Left forelimb (tissue), 1 donor: ENCODE measurements around the gene NTM.

ENCODE experiments used
- DNase-seq: peaks from one replicate; pipeline ENCODE4 v3.0.0-alpha.2; 2018; ENCODE audit warnings: low spot score

NTM gene

DNA sequence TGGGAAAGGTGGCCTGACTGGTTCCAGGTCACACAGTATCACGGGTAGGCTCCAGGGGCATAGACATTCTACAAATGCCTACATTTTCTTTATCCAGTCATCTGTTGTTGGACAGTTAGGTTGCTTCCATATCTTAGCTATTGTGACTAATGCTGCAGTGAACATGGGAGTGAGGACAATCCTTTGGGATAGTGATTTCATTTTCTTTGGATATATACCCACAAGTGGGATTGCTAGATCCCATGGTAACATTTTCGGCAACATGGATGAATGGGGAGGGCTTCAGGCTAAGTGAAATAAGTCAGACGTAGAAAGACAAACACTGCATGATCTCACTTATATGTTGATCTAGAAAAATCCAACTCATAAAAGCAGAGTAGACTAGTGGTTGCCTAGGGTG, 744.3 kb downstream of the NTM start:
- DNase-seq, result no peak

DNA sequence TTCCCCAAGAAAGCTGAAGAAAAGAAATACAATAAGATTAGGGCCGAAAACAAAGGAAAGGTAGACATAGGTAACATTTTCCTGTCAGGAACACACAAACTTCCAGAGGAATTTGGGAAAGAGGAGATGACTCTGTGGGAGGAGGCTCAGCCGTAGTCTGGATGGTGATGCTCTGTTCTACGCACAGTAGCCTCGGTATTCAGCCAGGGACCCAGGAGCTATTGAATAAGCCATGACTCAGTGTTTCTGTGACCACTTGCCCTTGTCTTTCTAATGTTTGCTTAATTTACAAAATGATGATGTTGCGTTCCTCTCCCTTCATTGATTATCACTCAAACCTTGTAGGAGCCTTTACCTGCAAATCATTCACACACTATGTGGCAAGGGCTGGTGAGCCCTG, 745.0 kb downstream of the NTM start:
- no peak for DNase-seq

DNA sequence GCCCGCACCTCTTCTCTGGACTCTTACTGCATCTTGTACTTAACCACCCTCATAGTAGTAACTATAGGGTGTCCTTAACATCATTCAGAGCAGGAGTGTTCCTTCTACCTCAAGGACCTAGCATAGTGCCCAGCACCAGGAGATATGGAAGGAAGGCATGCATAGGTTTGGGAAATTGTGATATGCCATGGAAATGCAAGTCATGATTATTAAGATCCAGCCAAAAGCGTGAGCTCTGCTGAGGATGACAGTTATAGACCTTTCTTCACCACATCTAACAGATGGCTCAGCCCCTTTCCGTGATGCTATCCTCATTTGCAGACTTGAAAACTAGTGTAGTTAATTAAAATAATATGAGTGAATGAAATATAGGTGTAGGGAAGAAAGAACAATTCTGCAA, 746.1 kb downstream of the NTM start:
- no peak for DNase-seq

DNA sequence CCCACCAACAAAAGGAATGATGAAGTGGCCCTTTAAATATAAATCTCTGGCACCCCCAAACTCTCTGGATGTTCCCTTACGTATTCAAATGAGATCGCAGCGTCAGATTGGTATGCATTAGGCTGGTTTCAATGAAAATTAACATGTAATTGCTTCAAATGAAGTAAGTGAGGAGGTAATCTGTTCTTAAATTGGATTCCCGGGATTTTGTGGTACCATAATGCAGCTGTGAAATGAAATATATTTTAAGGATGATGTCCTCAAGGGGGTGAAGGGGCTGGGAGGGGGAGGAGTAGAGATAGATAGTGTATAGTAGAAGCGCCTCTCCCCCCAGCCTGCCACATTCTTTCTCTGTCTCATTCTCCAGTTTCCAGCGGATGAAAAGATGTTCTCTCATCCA, 748.2 kb downstream of the NTM start:
- no peak for DNase-seq

DNA sequence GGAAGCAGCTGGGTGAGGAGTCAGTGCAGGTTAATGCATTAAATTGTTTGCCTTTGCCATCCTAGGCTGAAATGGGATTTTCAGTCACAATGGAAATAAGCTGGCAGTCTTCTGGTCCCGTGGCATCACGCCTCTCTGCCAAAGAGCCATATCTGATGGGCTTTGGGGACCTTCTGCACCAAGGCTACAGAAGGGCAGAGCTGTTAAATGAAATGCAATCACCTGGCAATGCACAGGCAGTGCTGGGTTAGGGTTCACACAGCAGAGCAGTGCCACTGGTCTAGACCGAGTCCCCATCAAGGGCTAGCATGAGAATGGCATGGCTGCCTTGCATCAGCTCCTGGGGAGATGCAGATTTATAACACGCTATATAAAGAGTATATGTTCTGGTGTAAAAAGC, 749.2 kb downstream of the NTM start:
- DNase-seq, result no peak

DNA sequence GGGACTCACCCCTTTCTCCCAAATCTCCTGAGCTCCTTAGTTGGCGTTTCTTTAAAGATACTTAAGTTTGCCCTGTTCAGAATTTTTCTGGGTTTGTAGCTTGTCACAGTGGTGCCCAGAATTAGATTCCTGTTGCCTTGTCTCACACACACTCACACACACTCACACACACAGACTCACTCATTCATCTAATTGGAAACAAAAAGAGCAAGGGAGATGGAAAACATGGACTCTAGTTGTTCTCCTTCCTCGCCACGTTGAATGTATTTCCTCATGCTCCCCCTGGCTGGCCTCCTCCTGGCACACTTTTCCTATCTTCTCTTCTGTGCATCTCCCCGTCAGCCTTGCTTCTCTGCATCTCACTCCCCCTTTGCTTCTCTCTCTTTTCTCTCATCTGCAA, 752.3 kb downstream of the NTM start:
- DNase-seq, result no peak

DNA sequence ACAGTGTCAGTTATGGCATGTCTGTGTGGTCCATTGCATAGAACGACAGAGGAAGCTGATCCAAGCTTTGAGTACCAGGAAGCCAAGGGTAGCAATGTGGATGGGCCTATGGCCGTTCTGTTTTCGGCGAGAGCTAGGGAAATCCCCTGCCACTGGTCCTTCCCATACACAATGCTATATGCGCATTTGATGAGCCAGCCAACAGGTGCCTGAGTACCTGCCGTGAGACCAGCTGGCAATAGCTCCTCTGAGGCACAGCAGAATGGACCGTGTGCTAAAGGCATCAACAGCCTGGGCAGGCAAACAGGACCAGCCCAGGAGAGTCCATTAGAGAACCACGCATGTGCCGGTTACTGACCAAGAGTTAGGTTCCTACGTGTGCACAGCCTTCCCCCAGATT, 753.0 kb downstream of the NTM start:
- DNase-seq, result no peak

DNA sequence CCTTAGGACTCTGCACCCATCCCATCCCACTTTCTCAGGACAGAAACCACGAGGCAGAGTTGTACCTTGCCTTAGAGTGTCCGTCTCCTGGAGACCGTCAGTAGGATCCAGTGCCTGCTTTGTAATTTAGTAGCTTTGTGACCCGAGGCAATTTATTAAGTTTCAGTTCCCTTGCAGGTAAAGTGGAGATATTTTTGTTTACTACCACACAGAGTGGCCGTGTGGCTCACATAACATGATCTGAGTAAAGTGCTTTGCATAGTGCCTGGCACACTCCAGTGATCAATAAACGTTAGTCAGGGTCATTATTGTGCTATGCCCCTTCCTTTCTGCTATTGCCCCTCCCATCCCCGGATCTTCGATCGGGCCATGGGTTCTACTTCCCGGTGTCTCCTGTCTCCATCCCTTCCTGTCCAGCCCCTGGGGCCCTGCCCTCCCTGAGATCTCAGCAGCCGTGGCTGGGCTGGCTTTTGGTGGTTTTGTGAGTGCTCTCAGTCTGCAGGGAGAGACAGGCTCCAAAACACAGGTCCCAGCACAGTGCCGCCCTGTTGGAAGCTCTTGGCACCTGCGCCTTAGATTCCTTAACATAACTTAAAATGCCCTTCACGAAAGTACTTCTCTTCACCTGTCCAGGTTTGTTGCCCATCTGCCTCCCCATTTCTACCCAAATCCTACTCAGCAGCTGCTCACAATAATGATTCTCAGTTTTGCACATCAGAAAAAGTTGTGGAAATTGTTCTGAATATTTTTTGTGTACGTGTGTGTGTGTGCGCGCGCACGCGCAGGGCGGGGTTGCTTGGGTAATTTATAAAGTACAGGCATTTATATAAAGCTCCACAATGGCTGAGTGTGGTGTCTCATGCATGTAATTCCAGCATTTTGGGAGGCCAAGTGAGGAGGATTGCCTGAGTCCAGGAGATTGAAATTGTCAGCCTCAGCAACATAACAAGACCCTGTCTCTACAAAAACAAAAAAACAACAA, 753.7 kb downstream of the NTM start:
- no peak for DNase-seq

DNA sequence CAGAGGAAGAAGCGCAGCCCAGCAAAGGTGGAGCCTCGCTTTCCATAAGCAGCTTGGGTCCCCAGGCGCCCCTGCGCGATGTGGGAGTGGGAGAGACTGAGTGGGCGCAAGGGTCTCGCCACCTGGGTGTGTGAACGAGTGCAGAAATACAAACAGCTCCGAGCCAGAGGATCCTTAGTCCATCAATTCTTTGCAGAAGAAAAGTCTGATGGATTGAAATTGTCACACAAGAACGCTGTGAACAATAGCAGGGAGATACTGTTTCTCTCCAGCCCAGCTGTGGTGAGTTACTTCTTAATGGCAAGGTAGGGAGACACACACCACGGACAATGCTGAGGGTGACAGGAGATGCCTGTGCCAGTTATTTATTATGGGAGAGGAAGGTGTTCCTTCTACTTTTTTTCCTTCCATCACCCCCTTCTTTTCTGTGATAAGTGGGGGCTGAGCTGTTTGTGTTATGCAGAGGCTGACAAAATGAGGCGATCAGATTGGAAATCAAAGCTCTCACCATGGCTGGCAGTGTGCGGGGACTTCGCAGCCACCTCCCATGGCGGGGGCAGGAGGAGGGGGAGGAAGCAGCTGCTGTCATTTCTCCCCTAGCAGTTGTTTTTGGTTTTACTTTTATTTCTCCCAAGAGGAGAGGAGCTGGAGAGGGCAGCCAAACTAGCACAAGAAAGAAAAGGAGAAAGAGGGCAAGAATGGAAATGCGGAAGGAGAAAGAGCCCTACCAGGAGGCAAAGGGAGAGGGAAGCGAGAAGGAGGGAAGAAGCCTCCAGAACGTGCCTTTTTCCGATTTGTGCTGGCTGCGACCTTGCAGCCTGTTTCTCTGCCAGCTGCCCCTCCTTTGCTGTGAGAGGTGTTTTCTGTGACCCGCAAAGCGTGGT, 755.8 kb downstream of the NTM start:
- DNase-seq, result peak; percentile 76

DNA sequence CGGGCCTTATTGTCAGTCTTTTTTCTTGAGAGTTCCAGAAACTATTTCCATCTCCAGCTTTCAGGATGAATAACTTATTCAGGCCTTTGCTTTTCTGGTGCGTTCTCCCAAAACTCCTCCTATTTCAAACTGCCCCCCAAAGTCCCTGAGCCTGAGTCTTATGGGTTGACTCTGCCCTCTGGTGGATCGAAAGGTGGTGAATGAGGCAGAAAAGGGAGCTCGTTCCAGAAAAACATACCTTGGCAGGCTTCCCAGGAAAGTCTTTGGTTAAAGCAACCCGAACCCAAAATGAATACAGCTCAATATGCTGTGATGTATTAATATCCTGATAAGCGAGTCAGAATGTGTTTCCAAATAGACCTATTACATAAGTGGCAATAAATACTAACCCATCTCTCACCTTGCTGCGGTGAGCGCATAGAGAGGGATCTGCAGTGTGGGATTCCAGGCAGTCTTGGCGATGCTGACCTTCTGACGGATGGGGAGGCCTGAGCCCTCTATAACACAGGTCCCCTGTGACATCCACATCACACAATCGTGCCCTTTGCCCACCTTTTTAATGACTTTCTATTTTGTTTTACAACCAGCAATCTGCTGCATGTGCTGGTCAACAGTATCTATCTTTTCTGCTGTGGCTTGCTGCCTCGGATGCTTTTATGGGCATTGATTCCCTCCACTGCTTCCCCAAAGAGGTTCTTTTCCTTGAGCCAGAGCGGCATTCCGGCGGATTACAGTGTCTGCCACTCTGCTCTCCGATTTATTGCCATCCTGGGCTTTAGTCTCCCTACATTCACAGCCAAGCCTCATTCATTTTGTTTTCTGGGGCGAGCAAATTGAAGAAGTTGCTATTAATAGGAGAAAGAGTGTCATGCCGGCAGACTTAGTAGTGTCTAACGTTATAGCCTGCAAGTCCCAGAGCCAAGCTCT, 756.8 kb downstream of the NTM start:
- DNase-seq, result peak; percentile 75

DNA sequence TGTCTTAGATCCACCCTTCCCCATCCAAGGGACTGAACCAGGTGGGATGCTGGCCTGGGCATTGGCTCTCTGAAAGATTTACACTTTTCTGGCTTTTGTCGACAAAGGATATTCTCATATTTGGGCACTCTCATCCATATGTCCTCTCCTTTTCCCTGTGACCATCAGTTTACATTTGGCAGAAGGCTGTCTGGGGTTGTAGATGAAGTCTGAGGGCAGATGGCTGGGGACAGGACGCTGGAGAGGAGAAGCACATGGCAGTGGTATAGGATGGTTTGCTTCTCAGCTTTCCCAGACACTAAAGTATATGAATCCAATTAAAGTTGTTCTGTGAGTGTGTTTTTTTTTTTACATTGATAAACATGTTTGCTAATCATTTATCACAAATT, 757.5 kb downstream of the NTM start:
- DNase-seq, result no peak

DNA sequence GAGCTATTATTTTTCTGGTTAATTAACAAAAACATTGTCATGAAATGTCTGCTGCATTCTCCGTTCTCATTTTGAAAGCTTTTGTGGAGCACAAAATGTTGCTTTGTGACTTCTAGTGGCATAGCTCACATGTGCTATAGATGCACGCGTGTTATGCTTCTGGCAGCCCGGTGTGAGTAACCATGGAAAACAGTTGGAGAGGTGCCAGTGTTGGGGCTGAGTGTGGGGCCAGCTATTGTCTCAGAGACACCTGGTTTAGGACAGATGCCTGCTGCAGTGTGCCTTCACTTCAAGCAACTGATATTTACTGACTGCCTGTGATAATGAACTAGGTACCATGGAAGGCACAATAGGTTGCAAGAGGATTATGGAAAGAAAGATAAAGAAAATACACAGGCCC, 760.6 kb downstream of the NTM start:
- no peak for DNase-seq

DNA sequence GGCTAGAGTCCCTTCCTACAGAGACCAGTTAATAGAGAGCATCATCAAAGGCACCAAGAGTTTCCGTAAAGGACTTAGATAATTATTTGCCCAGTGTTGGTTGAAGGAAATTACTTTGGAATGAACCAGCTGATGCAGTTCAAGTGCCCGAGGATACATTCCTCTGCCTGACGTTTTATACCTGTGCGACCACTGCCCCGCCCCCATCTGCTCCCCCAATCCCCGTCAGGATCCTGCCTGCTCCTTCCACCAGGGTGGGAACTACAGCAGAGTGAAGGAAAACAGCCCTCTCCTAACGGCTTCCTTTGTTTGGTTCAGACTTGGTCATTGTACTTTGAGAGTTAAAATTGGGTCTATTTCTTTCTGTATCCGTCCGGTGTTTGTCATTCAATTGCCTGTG, 761.5 kb downstream of the NTM start:
- no peak for DNase-seq

DNA sequence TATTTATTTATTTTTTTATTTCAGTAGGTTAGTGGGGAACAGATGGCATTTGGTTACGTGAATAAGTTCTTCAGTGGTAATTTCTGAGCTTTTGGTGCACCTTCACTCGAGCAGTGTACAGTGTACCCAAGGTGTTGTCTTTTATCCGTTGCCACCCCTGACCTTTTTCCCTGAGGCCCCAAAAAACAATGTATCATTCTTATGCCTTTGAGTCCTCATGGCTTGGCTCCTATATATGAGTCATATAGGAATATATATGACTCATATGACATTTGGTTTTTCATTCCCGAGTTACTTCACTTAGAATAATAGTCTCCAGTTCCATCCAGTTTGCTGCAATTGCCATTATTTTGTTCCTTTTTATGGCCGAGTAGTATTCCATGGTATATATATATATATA, 763.9 kb downstream of the NTM start:
- DNase-seq, result no peak

DNA sequence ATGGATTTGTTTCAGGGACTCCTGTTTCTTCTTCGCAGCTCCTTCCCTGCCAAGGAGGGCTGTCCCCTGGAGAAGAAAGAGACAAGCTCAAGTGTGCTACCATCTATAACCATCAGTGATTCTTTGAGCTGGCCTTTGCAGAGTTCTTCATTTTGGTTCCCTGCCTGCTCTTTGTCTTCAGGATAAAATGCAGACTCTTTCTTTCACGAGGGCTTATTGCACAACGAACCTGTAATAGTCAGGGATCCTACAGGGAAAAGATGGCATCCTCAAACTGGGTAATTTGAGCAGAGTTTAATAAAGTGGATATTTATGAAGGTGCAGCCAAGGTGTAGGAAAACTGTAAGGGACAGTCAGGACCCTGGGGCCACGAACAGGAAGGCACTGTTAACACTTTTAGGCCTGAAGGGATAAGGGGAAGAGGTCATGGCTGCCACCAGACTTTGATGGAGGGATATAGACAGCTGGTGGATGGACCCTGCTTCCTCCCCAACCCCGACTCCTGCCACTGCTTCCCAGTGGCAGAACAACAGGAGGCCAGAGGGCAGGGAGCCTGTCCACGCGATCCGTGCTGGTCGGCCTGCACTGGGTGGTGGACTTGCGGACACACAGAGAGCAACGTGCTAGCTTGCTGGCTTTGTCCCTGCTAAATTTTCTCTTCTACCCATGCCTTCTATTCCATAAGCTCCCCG, 767.0 kb downstream of the NTM start:
- peak; percentile 56 for DNase-seq

DNA sequence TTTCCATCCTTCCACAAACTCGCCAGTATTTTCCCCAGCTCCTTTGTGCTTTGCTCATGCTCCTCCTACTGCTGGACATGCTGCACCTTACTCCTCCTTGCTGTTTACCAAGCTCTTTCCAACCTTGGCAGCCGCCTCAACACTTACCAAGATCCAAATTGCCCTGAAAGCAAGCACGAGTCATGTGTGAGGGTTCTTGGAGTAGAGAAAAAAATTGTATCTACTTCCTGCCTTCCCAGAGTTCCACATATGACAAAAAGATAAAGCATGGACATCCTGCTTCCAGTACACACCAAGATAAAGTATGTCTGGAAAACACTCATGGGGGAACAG, 767.5 kb downstream of the NTM start:
- DNase-seq, result no peak

DNA sequence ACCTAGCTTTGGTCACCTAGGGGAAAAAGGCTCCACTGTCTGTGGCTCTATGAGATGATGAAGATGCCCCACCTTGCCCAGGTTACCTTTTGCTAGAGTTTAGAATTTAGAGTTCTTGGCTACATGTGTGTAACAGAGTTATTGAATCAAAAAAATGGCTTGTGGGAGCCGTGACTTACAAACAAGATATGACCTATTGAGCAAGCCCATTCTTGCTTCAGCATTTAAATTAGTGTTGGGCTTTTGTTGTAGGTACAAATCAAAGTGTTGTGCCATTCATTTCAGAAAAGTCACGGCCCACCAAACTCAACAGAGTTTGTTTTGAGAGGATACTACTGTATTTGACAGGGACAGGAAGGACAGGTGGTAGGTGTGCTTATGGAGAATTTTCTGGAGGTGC, 768.8 kb downstream of the NTM start:
- no peak for DNase-seq

DNA sequence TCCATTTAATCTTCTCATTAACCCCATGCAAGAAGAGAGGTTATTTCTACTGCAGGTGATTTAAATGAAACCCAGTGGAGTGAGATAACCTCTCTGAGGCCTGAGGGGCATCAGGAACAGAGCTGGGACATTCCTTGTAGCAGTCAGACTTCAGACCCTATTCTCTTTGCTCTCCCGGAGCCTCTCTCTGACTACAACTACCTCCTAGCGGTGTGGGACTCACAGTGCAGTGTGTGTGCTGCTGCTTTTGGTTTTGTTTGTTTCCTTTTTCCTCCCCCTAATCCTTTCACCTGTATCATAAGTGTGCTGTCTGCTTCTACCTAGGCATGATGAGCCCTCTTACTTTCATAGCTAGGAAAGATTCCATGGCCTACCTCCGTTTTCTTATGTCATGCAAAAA, 769.6 kb downstream of the NTM start:
- no peak for DNase-seq

DNA sequence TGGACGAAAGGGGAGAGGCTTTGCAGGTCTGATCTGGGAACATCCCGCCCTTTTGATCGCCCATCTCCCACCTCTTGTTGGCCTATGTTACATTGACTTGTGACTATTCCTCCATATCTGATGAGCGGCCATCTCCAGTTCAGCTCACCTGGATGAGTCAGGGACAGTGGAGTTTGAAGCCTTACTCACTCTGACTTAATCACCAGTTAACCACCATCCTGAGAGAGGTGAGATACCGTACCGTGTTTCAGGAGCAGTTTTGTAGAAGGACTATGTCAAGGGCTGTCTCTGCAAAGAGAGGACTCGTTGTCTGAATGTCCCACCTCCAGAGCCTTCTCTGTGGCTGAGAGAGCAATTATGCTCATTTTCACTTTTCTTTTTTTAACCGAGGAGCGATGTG, 771.7 kb downstream of the NTM start:
- DNase-seq, result peak; percentile 57

DNA sequence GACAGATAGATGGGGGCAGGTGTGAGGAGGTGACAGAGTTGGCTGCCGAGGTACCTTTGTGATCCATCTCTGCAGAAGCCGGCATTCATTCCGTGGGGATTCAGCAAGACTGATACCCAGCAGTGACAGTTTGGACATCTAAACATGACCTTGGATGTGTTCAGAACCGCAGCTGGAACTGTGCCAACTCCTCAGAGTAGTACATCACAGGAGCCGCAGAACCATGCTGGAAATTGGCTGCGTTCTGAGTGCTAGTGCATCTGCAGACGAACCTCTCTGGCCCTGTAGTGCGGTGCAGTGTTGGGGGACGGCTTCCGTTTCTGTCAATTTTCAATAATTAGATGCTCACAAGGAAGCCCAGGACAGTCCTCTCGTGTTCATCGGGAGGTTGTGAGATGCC, 772.1 kb downstream of the NTM start:
- DNase-seq, result peak; percentile 23

DNA sequence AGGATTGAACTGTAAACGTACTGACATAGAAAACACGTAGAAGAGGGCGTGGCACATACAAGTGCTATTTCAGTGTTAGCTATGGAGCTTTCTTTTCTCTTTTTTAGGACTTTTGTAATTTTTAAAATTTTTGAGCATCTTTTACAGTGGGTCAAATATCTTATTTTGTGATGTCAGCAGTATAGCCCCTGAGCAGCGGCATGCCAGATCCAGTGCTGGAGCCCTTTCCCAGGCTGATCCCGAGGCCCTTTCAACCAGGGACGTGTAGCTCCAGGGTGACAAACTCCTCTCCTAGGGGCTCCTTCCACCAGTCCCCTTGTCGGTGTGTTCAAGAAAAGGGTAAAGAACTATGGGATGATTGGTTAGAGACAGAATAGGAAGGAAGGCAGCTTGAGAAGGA, 777.0 kb downstream of the NTM start:
- DNase-seq, result no peak

DNA sequence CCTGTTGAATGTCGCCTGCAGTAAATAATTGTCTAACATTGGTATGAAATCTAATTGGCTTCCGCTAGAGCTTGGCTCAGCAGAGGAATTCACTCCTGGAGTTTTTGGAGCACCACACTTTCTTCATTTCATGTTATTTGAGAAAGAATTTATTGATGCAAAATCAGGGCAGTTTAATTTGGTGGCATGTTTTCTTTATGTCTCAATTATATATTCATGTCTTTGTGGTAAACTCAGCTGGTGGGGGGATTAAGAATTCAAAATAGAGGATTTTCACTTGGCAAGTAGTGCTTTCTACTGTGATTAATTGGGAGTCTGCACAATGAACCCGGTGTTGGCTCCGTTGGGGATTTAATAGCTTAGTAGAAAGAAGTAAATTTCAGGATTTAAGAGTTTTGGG, 784.4 kb downstream of the NTM start:
- DNase-seq, result no peak
